Astrocyte of the spinal cord (primary cell): Measurements from ENCODE around the gene FAM216B.

Experiments
- DNase-seq: peaks from one replicate; pipeline ENCODE4 v3.0.0; 2011; ENCODE audit warnings: low read depth, low spot score
- H3K4me3 ChIP-seq: 2 replicates; pipeline ENCODE4 v1.5.1; 2011; ENCODE audit warnings: low read depth, mild to moderate bottlenecking, low read length, moderate library complexity
- CTCF ChIP-seq: IDR thresholded peaks from 2 replicates; pipeline ENCODE4 v1.5.1; 2012; ENCODE audit warnings: low read depth, mild to moderate bottlenecking, low read length, inconsistent platforms
- in situ Hi-C: cut with HindIII; loops from 2 replicates; pipeline ENCODE4 v1.10.0; 2017; ENCODE audit warnings: low sequenced_read_pairs

Gene FAM216B

GRCh38 chr13:42803563-42804204, 22.3 kb downstream of the FAM216B start:
- H3K4me3 ChIP-seq, result no peak overlapping the region
- no peak for DNase-seq
- in situ Hi-C loops, result no loop called here
- no peak for TF ChIP-seq CTCF

- TF ChIP-seq CTCF, result no peak
- no peak overlapping the region for H3K4me3 ChIP-seq
- in situ Hi-C loops, result no loop called here
- no peak for DNase-seq
These were observed 23.0 kb downstream of the FAM216B start for GRCh38 chr13:42804244-42804874.

- in situ Hi-C loops, result no loop called here
- H3K4me3 ChIP-seq, result no peak overlapping the region
- peak; percentile 22 for DNase-seq
- no peak for TF ChIP-seq CTCF
These were observed 25.9 kb downstream of the FAM216B start for GRCh38 chr13:42807241-42807640.

- in situ Hi-C loops, result no loop called here
- peak; percentile 27 for DNase-seq
- H3K4me3 ChIP-seq, result no peak overlapping the region
- TF ChIP-seq CTCF, result no peak
These were observed 26.5 kb downstream of the FAM216B start for GRCh38 chr13:42807866-42808265.

GRCh38 chr13:42808341-42808940, 27.1 kb downstream of the FAM216B start:
- DNase-seq, result no peak
- TF ChIP-seq CTCF, result no peak
- in situ Hi-C loops, result no loop called here
- no peak overlapping the region for H3K4me3 ChIP-seq

GRCh38 chr13:42812316-42812715, 30.9 kb downstream of the FAM216B start:
- no peak overlapping the region for H3K4me3 ChIP-seq
- in situ Hi-C loops, result no loop called here
- DNase-seq, result peak; percentile 54
- no peak for TF ChIP-seq CTCF
